GM19240 (cell line): ENCODE measurements around the gene ANO3.

Experiments used
- DNase-seq: peaks from one replicate; pipeline ENCODE4 v3.0.0; 2011; ENCODE audit warnings: low spot score; ENCODE audit not compliant: insufficient read length

The ANO3 gene

GRCh38 chr11:26353010-26353409, 21.1 kb downstream of the ANO3 start:
- no peak for DNase-seq

DNA sequence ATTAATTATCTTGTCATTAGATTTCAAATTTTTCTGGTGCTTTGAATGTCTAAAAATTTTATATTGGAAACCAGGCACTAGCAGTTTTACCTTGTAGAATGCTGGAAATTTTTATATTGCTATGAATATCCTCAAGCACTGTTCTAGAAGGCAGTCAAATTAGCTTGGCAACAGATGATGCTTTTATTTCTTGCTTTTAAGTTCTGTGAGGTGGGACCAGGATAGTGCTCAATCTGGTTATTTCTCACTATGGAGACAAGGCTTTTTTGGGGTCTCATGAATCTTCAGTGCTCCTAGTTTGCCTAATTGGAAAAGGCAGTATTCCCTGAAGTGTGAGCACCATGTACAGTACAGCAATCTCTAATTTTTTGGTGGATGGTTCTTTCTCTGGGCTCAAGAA, 27.1 kb downstream of the ANO3 start:
- DNase-seq = no peak

DNA sequence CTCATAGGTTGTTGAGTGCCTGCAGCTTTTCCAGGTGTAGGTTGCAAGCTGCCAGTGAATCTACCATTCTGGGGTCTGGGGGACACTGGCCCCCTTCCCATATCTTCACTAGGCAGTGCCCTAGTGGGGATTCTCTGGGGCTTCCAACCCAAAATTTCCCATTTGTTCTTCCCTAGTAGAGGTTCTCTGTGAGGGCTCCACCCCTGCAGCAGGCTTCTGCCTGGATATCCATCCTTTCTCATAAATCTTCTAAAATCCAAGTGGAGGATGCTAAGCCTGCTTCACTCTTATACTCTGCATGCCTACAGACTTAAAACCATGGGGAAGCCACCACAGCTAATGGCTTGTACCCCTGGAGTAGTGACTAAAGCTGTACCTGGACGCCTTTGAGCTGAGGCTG, 33.4 kb downstream of the ANO3 start:
- no peak for DNase-seq

DNA sequence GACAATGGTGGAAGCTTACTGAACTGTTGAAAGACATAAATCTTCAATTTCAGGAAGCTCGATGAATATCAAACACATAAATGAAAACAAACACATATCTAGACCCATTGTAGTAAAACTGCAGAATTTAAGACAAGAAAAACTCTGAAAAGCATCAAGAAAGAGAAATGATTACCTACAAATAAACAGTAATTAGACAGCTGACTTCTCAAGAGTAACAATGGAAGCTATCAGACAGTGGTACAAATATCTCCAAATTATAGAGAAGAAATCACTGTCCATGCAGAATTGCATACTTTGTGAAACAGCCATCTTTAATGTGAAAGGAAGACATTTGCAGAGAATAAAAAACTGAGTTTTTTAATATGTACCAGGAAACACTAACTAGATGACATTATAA, 45.7 kb downstream of the ANO3 start:
- no peak for DNase-seq

- no peak for DNase-seq
Observed at GRCh38 chr11:26399336-26399735, 67.4 kb downstream of the ANO3 start.

- DNase-seq = no peak
Observed at GRCh38 chr11:26410706-26411366, 78.9 kb downstream of the ANO3 start.

DNA sequence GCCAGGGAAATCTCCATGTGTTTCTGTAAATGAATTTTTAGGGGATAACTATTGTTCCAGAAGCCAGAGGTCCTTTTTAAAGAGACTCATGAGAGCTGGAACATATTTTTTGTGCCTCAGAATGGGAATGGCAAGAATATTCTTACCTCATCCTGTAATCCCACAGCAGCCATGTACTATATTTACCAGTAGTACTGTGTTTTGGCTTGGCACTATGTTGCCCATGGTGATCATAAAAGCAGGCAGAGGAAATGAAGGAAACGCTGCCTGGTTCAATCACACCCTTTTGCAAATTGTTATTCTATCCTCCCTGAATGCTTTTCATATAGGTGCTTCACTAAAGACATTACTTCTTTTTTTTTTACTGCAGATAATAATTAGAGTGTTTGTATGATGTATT, 81.0 kb downstream of the ANO3 start:
- DNase-seq = no peak

GRCh38 chr11:26418386-26418912, 86.5 kb downstream of the ANO3 start:
- no peak for DNase-seq

- DNase-seq = no peak
Observed at GRCh38 chr11:26420331-26420730, 88.4 kb downstream of the ANO3 start.

GRCh38 chr11:26424255-26424654, 92.3 kb downstream of the ANO3 start:
- no peak for DNase-seq

DNA sequence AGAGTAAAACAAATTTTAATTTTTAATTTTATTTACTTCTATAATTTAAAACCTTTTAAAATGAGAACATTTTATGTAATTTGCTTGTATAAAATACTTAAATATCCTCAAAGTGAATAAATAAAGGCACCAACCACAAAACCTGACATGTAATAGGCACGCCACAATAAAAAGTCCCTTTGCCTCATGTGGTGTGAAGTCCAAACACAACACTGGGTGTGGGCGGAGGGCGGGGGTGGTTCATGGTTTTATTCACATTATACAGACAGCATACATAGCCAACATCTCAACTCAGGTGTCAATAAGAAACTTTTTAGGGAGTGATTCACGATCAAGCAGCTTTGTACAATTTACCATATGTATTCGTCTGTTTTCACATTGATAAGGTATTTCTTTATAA, 107.9 kb downstream of the ANO3 start:
- DNase-seq = no peak

DNA sequence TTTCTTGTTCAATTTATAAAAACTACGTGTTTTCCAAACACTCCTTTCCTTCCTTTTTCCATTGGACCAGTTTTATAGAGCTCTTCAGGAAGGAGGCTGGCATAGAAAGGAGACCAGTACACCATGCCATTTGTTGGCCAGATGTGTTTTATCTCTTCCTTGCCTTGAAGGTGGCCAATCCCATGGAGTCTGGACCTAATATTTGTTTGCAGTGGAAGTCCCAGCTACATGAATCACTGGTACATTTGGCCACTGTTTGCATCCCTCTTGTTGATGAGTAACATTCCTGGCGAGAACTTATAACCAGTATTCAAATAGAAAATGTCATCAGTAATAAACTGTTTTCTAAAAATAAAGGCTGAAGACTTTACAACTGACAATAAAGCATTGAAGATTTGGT, 110.2 kb downstream of the ANO3 start:
- DNase-seq = no peak

DNA sequence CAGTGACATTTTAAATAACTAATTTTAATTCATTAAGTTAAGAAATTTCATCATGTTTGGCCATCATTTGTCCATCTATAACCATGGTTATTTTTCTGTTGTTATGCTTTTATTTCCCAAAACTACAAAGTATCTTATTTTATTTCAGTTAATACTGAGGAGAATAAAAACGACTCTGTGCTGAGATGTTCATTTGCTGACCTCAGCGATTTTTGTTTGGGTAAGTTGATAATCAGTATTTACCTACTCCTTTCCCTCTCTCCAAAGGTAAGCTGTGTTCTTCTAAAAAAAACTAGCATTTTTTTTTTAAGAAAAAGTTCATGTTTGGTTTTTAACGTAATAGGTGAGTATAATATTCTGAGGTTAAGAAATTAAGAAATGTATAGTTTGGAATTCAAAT, 111.7 kb downstream of the ANO3 start:
- no peak for DNase-seq

DNA sequence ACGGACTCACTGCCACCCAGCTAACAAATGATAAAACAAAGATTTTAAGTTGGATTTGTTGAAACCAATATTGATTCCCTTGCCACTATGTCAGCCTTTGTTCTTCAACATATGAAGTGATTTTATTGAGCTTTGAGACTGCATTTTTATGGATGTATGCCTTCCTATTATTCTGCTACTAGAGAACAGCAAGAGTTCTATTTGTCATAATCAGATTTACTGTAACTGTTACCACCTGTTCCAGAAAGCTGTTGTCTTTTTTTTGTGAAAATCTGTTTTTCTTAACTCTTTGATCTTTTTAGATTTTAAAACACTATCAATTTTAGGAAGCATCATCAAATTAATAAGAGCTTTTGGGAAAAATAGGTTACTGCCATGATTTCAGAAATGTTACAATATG, 125.7 kb downstream of the ANO3 start:
- no peak for DNase-seq

DNA sequence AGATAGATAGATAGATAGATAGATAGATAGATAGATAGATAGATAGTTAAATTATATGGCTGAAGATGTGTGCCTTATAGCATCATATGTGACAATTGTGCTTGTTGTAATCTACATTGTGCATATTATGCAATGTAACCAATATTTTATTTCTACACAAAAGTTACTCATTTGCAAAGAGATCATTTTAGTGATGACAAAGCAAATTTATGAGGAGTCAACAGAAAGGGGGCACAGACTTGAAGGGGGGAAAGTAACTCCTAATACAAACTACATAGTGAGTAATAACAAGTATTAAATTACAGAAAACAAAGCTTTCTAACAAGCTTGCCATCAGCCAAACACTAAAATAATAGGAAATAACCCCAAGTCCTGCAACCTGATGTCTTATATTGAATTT, 133.3 kb downstream of the ANO3 start:
- DNase-seq = no peak

DNA sequence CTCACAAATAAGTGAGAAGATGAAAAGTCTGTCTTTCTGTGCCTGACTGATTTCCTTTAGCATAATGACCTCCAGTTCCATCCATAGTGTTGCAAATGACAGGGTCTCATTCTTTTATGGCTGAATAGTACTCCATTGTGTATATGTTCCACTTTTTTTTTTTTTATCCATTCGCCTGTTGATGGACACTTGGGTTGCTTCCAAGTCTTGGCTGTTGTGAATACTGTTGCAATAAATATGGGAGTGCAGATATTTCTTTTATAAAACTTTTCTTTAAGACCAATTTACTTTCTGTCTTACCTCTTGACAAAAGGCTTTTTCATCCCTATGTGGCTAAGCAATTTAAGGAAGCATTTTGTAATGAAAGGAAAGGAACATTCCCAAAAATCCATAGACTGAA, 135.6 kb downstream of the ANO3 start:
- DNase-seq = no peak

DNA sequence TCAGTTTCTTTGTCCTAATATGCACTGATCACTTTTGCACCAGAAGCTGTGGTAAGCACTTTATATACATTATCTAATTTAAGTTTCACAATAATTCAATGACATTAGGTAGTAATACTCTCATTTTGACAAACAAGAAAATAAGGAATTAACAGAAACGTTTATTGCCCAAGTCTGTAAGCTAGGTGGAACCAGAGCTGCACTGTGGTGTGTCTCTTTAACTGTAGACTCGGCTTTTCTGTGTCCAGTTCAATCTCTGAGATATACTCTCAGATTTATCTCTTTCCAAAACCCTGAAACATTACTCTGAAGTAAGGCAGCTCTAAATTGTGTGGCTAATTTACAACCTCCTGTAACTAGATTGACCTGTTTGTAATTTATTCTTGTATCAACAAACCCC, 139.1 kb downstream of the ANO3 start:
- DNase-seq = no peak

DNA sequence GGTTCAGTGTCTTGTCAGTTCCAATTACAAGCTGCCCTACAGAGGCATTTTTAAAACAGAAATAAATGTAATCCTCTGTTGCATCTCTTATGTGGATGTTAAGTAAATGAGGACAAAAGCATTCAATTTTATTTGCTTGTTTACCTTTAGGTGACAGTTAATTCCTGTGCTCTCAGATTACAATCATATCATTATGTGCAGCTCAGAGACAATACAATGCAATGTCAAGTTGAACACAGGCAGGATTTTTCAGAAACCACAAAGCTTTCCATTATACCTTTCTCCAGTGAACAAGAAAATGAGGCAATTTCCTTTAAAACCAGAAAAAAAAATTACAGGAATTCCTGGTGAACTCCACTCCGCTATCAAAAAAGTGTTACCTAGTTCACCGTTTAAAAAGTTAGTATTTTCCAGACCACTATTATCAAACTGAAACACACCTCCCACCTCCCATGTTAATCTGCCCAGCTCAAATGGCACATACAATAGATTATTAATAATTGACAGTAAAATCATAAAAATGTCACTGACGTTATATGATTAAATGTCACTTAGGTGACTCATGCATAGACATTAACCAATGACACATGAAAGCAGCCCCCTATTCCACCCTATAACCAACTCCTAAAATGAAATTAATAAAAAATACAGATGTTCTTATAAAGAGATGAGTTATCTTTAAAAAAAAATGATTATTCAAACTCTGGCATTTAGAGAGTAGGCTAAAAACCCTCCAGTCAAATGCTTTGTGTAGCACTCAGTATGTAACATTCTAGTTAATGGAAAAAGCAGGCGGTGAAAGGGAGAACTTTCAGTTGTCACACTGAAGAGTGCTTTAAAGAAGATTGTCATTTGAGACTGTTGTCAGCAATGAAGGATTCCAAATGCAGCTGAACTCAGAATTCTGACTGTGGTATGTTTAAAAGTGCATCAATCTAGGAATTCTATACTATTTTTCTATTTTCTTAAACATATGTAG, 141.6 kb downstream of the ANO3 start:
- DNase-seq = no peak

DNA sequence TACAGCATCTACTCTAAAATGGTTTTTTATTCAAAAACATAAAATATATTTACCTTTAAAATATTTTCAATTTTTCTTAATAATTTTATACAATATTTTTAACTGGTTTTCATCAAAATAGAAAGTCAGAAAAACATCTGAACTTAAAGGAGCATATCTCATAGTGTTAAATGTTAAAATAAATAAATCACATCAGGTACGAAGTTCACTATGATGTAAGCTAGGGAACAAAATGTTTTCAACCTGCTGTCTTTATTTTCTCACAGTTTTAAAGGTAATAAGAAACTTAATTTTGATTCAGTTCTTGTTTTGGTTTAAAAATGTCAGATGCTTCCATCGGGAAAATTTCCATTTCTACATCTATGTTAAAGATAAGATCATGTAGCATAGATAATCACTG, 142.5 kb downstream of the ANO3 start:
- DNase-seq = no peak

DNA sequence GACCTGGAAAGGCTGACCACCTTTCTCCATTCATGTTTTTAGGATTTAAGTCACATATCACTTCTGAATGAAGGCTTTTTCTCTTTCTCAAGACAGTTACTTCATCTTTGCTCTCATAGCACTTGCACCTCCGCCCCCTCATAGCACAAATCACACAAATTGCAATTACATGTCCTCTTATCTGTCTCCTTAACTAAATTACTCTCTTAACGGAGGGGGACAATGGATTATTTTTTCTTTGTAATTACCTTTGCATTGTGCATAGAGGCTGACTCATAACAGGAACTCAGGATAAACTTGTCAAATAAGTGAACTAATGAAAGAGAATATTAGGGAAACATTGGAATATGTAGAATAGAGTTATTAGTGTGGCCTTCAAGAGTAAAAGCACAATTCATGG, 145.5 kb downstream of the ANO3 start:
- DNase-seq = no peak

DNA sequence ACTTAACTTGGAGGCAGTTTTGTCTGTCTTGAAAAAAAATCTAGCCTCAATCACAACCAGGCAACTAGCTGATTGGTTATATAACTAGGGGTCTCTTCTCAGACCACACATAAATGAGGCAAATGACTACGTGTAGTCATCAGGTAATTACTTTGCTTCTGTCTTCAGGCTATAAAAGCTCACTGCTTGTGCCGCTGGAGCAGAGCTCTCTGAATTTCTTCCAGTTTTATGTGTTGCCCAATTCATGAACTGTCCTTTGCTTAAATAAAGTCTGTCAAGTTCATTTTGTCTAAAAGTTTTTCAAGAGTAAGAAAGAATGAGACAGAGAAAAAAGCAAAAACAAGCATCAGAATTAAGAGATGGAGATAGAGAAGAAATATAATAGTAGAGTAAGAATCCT, 146.8 kb downstream of the ANO3 start:
- no peak for DNase-seq

- DNase-seq = no peak
Observed at GRCh38 chr11:26480041-26480440, 148.1 kb downstream of the ANO3 start.

GRCh38 chr11:26483108-26483507, 151.2 kb downstream of the ANO3 start:
- no peak for DNase-seq
